HepG2 (cell line): ENCODE measurements around the gene UBE2H. TPM values are rescaled to one million over a fixed set of nuclear protein-coding genes. Genes with fewer than 3 reads are reported as not detected.
A peak's percentile ranks its signal among the peaks of the same experiment; 100 is the strongest.

Experiments
- CCDC6 ChIP-seq: sonication (generic); formaldehyde crosslinking; IDR thresholded peaks from 2 replicates; pipeline ENCODE4 v1.8.1; 2022; ENCODE audit warnings: mild to moderate bottlenecking, missing genetic modification reagents, moderate library complexity
- MED13 ChIP-seq: sonication (generic); formaldehyde crosslinking; IDR thresholded peaks from 2 replicates; pipeline ENCODE4 v1.5.0; 2020; ENCODE audit warnings: missing genetic modification reagents
- SMAD9 ChIP-seq: sonication (generic); formaldehyde crosslinking; IDR thresholded peaks from 2 replicates; pipeline ENCODE4 v1.5.1; 2020; ENCODE audit warnings: mild to moderate bottlenecking, missing genetic modification reagents
- ZBTB1 ChIP-seq: sonication (generic); formaldehyde crosslinking; IDR thresholded peaks from 2 replicates; pipeline ENCODE4 v1.4.0; 2020; ENCODE audit warnings: missing genetic modification reagents, borderline replicate concordance
- ZNF160 ChIP-seq: sonication (generic); formaldehyde crosslinking; IDR thresholded peaks from 2 replicates; pipeline ENCODE4 v1.8.0; 2022; ENCODE audit warnings: mild to moderate bottlenecking, inconsistent platforms, missing genetic modification reagents
- ZNF30 ChIP-seq: sonication (generic); formaldehyde crosslinking; IDR thresholded peaks from 2 replicates; pipeline ENCODE4 v1.5.0; 2020; ENCODE audit warnings: mild to moderate bottlenecking, missing genetic modification reagents
- ZNF501 ChIP-seq: sonication (generic); formaldehyde crosslinking; IDR thresholded peaks from 2 replicates; pipeline ENCODE4 v1.5.1; 2020; ENCODE audit warnings: mild to moderate bottlenecking, moderate library complexity, missing genetic modification reagents
- ZNF550 ChIP-seq: sonication (generic); formaldehyde crosslinking; IDR thresholded peaks from 2 replicates; pipeline ENCODE4 v1.4.0; 2020; ENCODE audit warnings: mild to moderate bottlenecking, missing genetic modification reagents, borderline replicate concordance
- ZNF703 ChIP-seq: sonication (generic); formaldehyde crosslinking; IDR thresholded peaks from 2 replicates; pipeline ENCODE4 v1.5.1; 2020; ENCODE audit warnings: missing genetic modification reagents, mild to moderate bottlenecking, moderate library complexity, borderline replicate concordance
- ZNF841 ChIP-seq: sonication (generic); formaldehyde crosslinking; IDR thresholded peaks from 2 replicates; pipeline ENCODE4 v1.8.1; 2023; ENCODE audit warnings: missing genetic modification reagents, borderline replicate concordance
- ZSCAN12 ChIP-seq: sonication (generic); formaldehyde crosslinking; IDR thresholded peaks from 2 replicates; pipeline ENCODE4 v1.9.0; 2021; ENCODE audit warnings: mild to moderate bottlenecking, missing genetic modification reagents
- ZSCAN21 ChIP-seq: sonication (generic); formaldehyde crosslinking; IDR thresholded peaks from 2 replicates; pipeline ENCODE4 v1.8.0; 2022; ENCODE audit warnings: mild to moderate bottlenecking, missing genetic modification reagents, moderate library complexity, borderline replicate concordance
- polyA plus RNA-seq, 8 experiments: library from polyadenylated mRNA; depleted of rRNA in 3 of 8; stranded (reverse) in 7 of 8; unstranded in 1 of 8; fragments of >200 nt; fragmentation: Illumina TruSeq in 4 of 8; extraction: Trizol in 4 of 8; gene quantifications; 2 replicates each; pipeline versions ENCODE4 v1.2.1 to v1.2.3, GENCODE V29; 2011 to 2016; ENCODE audit warnings: low read depth in 4 of 8, missing spikeins in 1 of 8, mixed read lengths in 1 of 8; ENCODE audit not compliant: insufficient read depth in 1 of 8
- total RNA-seq, 5 experiments: library from RNA; depleted of rRNA; stranded (reverse); fragments of >200 nt; fragmentation: Illumina TruSeq; extraction: Trizol; gene quantifications; 2 replicates each; pipeline ENCODE4 v1.2.3, GENCODE V29; 2016; ENCODE audit warnings: low read depth in 1 of 5
- TF ChIP-seq, protein P1 (sequence below): sonication (generic); formaldehyde crosslinking; IDR thresholded peaks from 2 replicates; pipeline ENCODE4 v1.4.0; 2020; ENCODE audit warnings: missing genetic modification reagents
- TF ChIP-seq, protein P2 (sequence below): sonication (generic); formaldehyde crosslinking; IDR thresholded peaks from one replicate; pipeline ENCODE4 v1.5.1; 2020; ENCODE audit warnings: mild to moderate bottlenecking, missing genetic modification reagents; ENCODE audit errors: not compliant biosample characterization
- TF ChIP-seq, protein P3 (sequence below): sonication (generic); formaldehyde crosslinking; IDR thresholded peaks from 2 replicates; pipeline ENCODE4 v1.4.0; 2020; ENCODE audit warnings: missing genetic modification reagents

Gene UBE2H
- total and polyA plus RNA-seq, 2 of the 13 experiments (the other 11 are each of a cell fraction or from before 2014, with no cell fraction given), result 15.5 to 40.1 TPM

DNA sequence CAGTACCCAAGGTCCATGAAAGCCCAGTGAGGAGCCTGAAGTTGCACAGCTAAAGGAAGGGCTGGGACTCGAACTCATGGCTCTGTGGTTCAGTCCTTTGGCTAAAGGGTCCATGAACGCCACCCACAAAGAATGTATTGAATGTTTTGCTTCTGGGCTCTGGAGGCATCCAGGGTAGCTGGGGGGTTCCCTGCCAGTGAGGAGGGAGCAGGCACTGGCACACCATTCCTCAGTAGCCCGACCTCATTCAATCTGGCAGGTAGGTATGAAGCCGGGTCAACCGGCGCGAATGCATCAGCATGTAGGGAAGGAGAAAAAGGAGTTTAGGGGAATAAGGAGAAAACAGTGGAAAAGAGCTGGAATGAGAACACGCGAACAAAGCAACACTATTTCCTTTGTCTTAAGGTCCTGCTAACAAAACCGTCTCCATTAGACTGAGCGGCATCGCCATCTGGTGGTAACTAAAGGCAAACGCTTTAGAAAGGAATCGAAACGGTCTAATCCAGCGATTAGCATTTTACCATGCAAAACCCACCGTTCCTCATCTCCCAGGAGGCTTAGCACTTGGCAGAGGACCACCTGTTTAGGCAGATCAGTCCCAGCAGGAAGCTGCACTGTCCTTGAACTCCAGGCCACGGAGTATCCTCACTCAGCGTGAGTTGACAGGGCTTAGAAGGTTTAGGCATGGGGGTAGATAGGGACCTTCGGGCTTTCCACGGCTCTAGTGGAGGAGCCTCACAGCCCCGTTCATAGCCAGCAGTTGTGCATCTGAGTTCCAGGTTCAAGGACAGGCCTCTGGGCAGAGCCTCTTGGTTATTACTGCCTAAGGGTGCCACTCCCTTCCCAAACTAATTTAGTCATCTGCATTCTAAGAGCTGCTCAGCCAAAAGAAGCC, 122.8 kb downstream of the UBE2H start (continued):
- TF ChIP-seq, protein P1, sequence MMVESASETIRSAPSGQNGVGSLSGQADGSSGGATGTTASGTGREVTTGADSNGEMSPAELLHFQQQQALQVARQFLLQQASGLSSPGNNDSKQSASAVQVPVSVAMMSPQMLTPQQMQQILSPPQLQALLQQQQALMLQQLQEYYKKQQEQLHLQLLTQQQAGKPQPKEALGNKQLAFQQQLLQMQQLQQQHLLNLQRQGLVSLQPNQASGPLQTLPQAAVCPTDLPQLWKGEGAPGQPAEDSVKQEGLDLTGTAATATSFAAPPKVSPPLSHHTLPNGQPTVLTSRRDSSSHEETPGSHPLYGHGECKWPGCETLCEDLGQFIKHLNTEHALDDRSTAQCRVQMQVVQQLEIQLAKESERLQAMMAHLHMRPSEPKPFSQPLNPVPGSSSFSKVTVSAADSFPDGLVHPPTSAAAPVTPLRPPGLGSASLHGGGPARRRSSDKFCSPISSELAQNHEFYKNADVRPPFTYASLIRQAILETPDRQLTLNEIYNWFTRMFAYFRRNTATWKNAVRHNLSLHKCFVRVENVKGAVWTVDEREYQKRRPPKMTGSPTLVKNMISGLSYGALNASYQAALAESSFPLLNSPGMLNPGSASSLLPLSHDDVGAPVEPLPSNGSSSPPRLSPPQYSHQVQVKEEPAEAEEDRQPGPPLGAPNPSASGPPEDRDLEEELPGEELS (CRISPR knock-in tag), result no peak
- TF ChIP-seq, protein P2, sequence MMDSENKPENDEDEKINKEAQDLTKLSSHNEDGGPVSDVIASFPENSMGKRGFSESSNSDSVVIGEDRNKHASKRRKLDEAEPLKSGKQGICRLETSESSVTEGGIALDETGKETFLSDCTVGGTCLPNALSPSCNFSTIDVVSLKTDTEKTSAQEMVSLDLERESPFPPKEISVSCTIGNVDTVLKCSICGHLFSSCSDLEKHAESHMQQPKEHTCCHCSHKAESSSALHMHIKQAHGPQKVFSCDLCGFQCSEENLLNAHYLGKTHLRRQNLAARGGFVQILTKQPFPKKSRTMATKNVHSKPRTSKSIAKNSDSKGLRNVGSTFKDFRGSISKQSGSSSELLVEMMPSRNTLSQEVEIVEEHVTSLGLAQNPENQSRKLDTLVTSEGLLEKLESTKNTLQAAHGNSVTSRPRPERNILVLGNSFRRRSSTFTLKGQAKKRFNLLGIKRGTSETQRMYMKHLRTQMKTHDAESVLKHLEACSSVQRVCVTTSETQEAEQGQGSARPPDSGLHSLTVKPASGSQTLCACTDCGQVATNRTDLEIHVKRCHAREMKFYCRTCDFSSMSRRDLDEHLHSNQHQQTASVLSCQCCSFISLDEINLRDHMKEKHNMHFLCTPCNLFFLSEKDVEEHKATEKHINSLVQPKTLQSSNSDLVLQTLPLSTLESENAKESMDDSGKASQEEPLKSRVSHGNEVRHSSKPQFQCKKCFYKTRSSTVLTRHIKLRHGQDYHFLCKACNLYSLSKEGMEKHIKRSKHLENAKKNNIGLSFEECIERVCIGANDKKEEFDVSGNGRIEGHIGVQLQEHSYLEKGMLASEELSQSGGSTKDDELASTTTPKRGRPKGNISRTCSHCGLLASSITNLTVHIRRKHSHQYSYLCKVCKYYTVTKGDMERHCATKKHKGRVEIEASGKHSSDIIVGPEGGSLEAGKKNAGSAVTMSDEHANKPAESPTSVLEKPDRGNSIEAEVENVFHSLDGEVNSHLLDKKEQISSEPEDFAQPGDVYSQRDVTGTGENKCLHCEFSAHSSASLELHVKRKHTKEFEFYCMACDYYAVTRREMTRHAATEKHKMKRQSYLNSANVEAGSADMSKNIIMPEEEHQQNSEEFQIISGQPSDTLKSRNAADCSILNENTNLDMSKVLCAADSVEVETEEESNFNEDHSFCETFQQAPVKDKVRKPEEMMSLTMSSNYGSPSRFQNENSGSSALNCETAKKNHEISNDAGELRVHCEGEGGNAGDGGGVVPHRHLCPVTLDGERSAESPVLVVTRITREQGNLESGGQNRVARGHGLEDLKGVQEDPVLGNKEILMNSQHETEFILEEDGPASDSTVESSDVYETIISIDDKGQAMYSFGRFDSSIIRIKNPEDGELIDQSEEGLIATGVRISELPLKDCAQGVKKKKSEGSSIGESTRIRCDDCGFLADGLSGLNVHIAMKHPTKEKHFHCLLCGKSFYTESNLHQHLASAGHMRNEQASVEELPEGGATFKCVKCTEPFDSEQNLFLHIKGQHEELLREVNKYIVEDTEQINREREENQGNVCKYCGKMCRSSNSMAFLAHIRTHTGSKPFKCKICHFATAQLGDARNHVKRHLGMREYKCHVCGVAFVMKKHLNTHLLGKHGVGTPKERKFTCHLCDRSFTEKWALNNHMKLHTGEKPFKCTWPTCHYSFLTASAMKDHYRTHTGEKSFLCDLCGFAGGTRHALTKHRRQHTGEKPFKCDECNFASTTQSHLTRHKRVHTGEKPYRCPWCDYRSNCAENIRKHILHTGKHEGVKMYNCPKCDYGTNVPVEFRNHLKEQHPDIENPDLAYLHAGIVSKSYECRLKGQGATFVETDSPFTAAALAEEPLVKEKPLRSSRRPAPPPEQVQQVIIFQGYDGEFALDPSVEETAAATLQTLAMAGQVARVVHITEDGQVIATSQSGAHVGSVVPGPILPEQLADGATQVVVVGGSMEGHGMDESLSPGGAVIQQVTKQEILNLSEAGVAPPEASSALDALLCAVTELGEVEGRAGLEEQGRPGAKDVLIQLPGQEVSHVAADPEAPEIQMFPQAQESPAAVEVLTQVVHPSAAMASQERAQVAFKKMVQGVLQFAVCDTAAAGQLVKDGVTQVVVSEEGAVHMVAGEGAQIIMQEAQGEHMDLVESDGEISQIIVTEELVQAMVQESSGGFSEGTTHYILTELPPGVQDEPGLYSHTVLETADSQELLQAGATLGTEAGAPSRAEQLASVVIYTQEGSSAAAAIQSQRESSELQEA (CRISPR knock-in tag), result no peak
- TF ChIP-seq SMAD9 (CRISPR knock-in tag) (no peak), ZNF160 (no peak), ZNF501 (peak; percentile 32; the same call in 1 of the 2 replicates), CCDC6 (no peak), MED13 (CRISPR knock-in tag) (no peak), ZSCAN21 (CRISPR knock-in tag) (no peak), ZBTB1 (CRISPR knock-in tag) (no peak), ZNF30 (CRISPR knock-in tag) (no peak), ZNF841 (CRISPR knock-in tag) (no peak), ZNF550 (no peak), ZNF703 (CRISPR knock-in tag) (no peak), ZSCAN12 (CRISPR knock-in tag) (no peak)
- TF ChIP-seq, protein P3, sequence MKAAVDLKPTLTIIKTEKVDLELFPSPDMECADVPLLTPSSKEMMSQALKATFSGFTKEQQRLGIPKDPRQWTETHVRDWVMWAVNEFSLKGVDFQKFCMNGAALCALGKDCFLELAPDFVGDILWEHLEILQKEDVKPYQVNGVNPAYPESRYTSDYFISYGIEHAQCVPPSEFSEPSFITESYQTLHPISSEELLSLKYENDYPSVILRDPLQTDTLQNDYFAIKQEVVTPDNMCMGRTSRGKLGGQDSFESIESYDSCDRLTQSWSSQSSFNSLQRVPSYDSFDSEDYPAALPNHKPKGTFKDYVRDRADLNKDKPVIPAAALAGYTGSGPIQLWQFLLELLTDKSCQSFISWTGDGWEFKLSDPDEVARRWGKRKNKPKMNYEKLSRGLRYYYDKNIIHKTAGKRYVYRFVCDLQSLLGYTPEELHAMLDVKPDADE (CRISPR knock-in tag), result no peak
